GM21360 (cell line): ENCODE measurements around the gene ADNP.
A peak's percentile ranks its signal among the peaks of the same experiment; 100 is the strongest.
"Not testable (repeated sequence)": the region's sequence is repeated elsewhere in the genome, so short reads cannot be mapped to it uniquely, and the experiment has no call there.

ENCODE experiments used
- ATAC-seq: cut with Tn5 transposase; IDR thresholded peaks from one replicate; pipeline ENCODE4 v1.9.1; 2021; ENCODE audit warnings: mild to moderate bottlenecking, moderate library complexity; ENCODE audit not compliant: unreplicated experiment

Gene ADNP

GRCh38 chr20:50931306-50932015, at the start of gene ADNP:
TSS of gene ADNP (minus strand) at chr20:50931437. CDS start at chr20:50903996, 27,441 bp downstream.
- ATAC-seq = peak; percentile 48

- no peak for ATAC-seq
These were observed 48.9 kb upstream of the ADNP start for GRCh38 chr20:50980071-50980681.

GRCh38 chr20:50978533-50978932, 47.3 kb upstream of the ADNP start:
- not testable (repeated sequence) for ATAC-seq

GRCh38 chr20:50977066-50978021, 46.1 kb upstream of the ADNP start:
- no peak for ATAC-seq

- ATAC-seq = no peak
These were observed 44.6 kb upstream of the ADNP start for GRCh38 chr20:50975701-50976330.

- ATAC-seq = no peak
These were observed 38.7 kb upstream of the ADNP start for GRCh38 chr20:50969912-50970311.

- no peak for ATAC-seq
These were observed 38.2 kb upstream of the ADNP start for GRCh38 chr20:50969435-50969834.

GRCh38 chr20:50968289-50968688, 37.1 kb upstream of the ADNP start:
- ATAC-seq = no peak

GRCh38 chr20:50967586-50967985, 36.3 kb upstream of the ADNP start:
- no peak for ATAC-seq

GRCh38 chr20:50959543-50960126, 28.4 kb upstream of the ADNP start:
- ATAC-seq = no peak

- peak; percentile 71 for ATAC-seq
These were observed 27.6 kb upstream of the ADNP start, which contains the start of gene MOCS3 for GRCh38 chr20:50958615-50959542. TSS of gene MOCS3 (plus strand) at chr20:50958818. CDS start at chr20:50958843, 25 bp downstream.

- peak; percentile 77 for ATAC-seq
These were observed 26.8 kb upstream of the ADNP start, which contains the start of gene DPM1 for GRCh38 chr20:50957798-50958614. TSS of gene DPM1 (minus strand) at chr20:50958532. CDS start at chr20:50958523, 9 bp downstream.

- no peak for ATAC-seq
These were observed 26.0 kb upstream of the ADNP start for GRCh38 chr20:50957276-50957675.

GRCh38 chr20:50953821-50954220, 22.6 kb upstream of the ADNP start:
- no peak for ATAC-seq

- no peak for ATAC-seq
These were observed 22.0 kb upstream of the ADNP start for GRCh38 chr20:50953196-50953595.

GRCh38 chr20:50948132-50948785, 17.0 kb upstream of the ADNP start:
- ATAC-seq = no peak

- no peak for ATAC-seq
These were observed 11.8 kb upstream of the ADNP start for GRCh38 chr20:50943069-50943468.

- no peak for ATAC-seq
These were observed 2.4 kb upstream of the ADNP start for GRCh38 chr20:50933589-50933988.
